ENCODE data around the gene NOP10.

The NOP10 gene

DNA sequence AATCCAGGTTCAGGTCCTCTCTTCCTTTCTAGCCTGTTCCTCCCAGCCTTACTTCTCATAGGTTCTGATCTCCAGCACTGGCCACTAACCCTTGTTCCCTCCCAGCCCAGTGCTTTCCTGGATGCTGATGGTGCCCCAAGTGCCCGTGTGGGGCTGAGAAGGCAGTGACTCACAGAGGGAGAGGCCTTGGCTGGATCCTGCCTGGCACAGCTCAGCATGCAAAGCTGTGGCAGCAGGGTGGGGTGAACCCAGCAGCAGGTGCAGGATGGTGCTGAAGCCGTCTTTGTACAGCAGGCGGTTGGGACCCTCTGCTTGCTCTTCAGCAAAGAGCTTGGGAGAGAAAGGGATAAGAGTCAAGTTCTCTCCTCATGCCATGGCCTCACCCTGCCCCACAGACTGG is 16.5 kb upstream of the NOP10 start:
- TF ChIP-seq, protein P1, sequence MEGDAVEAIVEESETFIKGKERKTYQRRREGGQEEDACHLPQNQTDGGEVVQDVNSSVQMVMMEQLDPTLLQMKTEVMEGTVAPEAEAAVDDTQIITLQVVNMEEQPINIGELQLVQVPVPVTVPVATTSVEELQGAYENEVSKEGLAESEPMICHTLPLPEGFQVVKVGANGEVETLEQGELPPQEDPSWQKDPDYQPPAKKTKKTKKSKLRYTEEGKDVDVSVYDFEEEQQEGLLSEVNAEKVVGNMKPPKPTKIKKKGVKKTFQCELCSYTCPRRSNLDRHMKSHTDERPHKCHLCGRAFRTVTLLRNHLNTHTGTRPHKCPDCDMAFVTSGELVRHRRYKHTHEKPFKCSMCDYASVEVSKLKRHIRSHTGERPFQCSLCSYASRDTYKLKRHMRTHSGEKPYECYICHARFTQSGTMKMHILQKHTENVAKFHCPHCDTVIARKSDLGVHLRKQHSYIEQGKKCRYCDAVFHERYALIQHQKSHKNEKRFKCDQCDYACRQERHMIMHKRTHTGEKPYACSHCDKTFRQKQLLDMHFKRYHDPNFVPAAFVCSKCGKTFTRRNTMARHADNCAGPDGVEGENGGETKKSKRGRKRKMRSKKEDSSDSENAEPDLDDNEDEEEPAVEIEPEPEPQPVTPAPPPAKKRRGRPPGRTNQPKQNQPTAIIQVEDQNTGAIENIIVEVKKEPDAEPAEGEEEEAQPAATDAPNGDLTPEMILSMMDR (IDR thresholded peaks at IDR 0.05): no peak

DNA sequence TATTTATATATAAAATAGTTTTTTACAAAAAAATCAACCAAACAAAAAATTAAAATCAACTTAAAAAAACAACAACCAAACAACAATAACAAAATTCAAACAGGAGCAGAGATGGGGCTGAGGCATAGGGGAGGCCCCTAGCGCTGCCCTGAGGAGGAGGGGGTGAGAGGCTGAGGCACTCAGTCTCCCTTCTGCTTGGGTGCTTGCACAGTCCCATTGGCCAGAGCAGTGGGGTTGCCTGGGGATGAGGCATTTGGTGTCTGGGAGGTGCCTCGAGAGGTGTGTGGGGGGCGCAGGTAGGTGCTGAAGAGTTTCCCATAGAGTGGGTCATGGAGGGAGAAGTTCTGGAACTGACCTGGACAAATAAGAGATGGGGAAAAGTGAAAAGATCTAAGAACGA is 16.0 kb upstream of the NOP10 start:
- TF ChIP-seq, protein P1 (IDR thresholded peaks at IDR 0.05): no peak

DNA sequence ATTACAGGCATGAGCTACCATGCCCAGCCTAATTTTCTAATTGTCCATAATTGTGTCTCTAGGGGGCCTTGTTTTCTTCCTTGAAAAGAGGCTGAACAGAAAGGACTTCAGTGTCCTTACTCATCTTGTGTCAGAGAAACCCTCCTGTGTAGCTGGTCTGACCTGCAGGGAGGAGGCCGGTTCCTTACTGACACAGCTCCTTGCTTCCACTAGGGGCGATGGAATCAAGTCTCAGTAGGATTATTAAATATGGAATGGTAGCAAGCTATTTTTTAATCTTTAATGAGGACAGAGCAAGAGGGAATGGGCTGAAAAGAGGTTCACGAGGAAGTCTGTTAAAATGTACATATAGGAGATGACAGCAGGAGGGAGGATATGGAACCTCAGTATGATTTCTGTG is 15.4 kb upstream of the NOP10 start:
- TF ChIP-seq, protein P1 (IDR thresholded peaks at IDR 0.05): peak; percentile 41

DNA sequence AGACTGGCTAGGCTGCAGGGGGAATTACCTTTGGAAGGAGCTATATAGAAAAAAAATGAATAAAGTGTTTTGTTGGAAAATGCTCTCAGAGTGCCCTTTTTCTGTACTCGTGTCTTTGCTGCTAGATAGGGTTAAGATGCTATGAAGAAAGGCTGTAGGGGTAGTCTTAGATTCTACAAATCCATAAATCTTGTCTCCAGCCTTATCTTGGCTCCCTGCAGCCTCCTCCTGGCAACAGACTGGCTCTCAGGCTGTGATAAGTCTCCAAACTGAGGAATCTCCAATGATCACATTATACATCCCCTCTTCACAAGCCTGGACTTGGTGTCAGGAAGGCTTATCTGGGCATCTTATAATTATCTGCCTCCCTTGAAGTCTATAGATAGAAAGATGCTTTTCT is 14.7 kb upstream of the NOP10 start:
- TF ChIP-seq, protein P1 (IDR thresholded peaks at IDR 0.05): no peak

DNA sequence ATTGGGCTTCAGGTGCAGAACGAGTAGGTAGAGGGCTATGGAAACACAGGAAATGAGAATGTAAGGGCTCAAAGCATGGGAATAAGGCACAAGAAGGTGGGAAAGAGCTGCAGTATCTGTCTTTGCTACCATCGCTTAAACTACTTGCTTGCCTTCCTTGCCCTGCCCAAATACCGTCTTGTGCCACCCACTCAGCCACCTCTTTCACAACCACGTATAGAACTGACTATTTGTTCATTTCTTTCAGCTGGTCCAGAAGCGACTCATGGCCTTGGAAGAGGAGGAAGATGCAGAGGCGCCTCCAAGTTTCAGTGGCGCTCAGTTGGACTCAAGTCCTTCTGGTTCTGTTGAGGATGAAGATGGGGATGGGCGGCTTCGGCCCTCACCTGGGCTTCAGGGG is 12.3 kb upstream of the NOP10 start:
- TF ChIP-seq, protein P1 (IDR thresholded peaks at IDR 0.05): no peak

DNA sequence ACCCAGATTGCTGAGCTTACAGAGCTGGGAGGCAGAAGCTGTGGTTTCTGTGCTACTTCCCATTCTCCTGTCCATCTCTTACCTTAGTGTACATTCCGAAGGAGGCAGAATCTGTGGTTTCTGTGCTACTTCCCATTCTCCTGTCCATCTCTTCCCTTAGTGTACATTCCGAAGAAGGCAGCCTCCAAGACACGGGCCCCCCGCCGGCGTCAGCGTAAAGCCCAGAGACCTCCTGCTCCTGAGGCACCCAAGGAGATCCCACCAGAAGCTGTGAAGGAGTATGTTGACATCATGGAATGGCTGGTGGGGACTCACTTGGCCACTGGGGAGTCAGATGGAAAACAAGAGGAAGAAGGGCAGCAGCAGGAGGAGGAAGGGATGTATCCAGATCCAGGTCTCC is 11.3 kb upstream of the NOP10 start:
- TF ChIP-seq, protein P1 (IDR thresholded peaks at IDR 0.05): no peak

DNA sequence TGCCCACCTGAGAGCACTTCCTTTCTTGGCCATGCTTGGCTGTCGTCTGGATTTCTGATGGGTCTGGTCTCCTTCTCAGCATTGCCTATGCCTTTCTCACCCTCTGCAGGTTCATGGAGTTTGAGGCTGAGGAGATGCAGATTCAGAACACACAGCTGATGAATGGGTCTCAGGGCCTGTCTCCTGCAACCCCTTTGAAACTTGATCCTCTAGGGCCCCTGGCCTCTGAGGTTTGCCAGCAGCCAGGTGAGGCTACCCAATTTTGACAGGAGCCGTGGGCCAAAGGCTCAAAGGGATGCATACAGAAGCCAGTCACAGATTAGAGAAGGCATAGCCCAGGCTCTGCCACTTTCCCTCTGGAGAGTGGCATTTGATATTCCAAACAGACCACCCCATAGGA is 10.7 kb upstream of the NOP10 start:
- TF ChIP-seq, protein P1 (IDR thresholded peaks at IDR 0.05): no peak

DNA sequence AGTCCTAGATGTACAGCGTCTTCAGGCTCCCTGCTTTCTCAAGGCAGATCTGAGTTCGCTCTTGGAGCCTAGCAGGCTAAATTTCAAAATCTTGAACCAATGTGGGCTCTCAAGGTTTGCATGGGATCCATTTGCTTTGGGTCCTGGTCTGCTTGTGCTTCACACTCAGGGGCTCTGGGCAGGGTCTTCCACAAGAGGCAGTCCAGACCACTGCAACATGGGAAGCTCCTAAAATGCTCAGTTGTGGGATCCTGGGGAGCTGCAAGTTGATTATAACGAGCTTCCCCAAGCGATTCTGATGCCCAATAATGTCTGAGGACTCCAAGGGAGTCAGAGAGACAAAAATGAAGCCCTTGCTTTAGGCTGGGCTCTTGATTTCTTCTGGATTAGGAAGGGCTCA is 6.8 kb upstream of the NOP10 start:
- TF ChIP-seq, protein P1 (IDR thresholded peaks at IDR 0.05): no peak

Measured in LNCAP (cell line).